Right ventricle myocardium inferior (tissue), 1 donor: ENCODE results near the gene CPNE7. TPM values are rescaled to one million over a fixed set of nuclear protein-coding genes. Genes with fewer than 3 reads are reported as not detected.
A peak's percentile ranks its signal among the peaks of the same experiment; 100 is the strongest.
"Not testable (repeated sequence)": the region's sequence is repeated elsewhere in the genome, so short reads cannot be mapped to it uniquely, and the experiment has no call there.

ENCODE experiments used
- ATAC-seq: fragments of 200-7000 bp; cut with Tn5 transposase; one replicate; pipeline ENCODE4 v1.9.1; 2020; ENCODE audit warnings: mild to moderate bottlenecking, moderate library complexity
- DNase-seq: peaks from one replicate; pipeline ENCODE4 v3.0.0; 2021; ENCODE audit errors: missing footprints
- intact Hi-C: fragments of 100-400 bp; cut with DNase I; formaldehyde crosslinking; loops from one replicate; pipeline ENCODE4 v1.11.0; 2022
- total RNA-seq: library from RNA; stranded (reverse); fragmentation: NEBNext Ultra II Directional; extraction: Animal tissue kit (Norgen Biotek cat#: 25700); gene quantifications from one replicate; pipeline ENCODE4 v1.2.1, GENCODE V29; 2021
- donor health status: DM: no; HTN: yes; CAD: no; lungs with severe emphysema.

Gene CPNE7
- total RNA-seq, 1 donor from 2014 or later = not detected

DNA sequence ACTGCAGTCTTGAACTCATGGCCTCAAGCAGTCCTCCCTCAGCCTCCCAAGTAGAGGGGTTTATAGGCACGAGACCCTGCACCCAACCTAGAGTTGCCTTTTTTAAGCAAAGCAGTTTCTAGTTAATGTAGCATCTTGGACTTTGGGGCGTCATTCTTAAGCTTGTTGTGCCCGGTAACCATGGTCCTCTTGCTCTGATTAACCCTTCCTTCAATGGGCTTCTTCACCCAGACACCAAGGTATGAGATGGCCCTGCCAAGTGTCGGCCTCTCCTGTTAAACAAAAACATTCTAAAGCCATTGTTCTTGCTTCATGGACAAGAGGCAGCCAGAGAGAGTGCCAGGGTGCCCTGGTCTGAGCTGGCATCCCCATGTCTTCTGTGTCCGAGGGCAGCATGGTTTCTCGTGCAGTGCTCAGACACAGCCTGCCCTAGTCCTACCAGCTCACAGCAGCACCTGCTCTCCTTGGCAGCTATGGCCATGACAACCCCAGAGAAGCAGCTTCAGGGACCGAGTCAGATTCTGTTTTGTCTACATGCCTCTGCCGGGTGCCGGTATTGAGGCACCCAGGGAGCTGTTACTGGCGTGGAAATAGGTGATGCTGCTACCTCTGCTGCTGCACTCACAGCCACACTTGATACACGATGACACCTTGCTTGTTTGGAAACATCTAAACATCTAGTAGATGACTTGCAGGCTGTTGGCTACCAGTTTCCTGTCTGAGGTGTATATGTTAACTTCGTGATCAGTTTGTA lies 11.7 kb upstream of the CPNE7 start:
- intact Hi-C loops = no loop called here
- DNase-seq (no peak), ATAC-seq (no peak)

DNA sequence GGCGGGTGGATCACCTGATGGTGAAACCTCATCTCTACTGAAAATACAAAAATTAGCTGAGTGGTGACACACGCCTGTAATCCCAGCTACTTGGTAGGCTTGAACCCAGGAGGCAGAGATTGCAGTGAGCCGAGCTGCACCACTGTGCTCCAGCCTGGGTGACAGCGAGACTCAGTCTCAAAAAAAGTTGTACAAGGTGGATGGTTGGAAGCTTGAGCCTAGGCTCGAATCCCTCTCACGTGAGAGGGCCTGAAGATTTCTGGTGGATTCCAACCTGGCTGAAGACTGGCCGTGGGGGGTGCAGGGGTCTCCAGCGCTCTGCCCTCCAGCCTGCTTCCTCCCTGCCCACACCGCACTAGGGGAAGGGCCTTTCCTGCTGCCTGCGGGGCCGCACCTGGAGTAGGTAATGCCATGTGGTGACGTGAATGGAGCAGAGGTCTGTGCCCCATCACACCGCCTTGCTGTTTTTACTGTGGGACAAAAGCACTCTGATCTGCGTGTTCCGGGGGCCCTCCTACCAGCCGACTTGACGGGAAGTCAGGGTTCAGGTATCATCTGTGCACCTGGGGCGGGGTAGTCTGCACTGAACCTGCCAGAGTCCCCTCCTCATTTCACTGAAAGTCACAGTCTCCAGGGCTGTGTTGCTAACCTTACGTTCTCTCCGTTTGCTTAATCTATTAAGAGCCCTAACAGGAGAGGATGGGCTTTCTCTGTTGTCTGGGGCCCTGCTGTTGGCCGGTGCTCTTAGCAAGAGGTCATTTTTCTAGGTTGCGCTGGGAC lies 10.9 kb upstream of the CPNE7 start:
- ATAC-seq (no peak), DNase-seq (no peak)
- intact Hi-C loops = no loop called here

DNA sequence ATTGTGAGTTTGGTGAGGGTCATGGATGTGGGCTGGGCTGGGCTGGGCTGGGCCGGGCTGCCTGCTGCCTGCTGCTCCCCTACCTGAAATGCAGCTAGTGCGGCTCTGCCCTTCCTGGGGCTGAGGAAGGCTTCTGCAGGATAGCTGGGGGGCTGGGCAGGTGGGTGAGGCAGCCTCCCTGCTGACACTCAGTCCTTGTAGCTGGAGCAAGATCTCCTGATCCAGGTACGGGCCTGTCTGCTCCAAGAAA lies 10.4 kb upstream of the CPNE7 start:
- intact Hi-C loops = no loop called here
- DNase-seq (no peak), ATAC-seq (no peak)

DNA sequence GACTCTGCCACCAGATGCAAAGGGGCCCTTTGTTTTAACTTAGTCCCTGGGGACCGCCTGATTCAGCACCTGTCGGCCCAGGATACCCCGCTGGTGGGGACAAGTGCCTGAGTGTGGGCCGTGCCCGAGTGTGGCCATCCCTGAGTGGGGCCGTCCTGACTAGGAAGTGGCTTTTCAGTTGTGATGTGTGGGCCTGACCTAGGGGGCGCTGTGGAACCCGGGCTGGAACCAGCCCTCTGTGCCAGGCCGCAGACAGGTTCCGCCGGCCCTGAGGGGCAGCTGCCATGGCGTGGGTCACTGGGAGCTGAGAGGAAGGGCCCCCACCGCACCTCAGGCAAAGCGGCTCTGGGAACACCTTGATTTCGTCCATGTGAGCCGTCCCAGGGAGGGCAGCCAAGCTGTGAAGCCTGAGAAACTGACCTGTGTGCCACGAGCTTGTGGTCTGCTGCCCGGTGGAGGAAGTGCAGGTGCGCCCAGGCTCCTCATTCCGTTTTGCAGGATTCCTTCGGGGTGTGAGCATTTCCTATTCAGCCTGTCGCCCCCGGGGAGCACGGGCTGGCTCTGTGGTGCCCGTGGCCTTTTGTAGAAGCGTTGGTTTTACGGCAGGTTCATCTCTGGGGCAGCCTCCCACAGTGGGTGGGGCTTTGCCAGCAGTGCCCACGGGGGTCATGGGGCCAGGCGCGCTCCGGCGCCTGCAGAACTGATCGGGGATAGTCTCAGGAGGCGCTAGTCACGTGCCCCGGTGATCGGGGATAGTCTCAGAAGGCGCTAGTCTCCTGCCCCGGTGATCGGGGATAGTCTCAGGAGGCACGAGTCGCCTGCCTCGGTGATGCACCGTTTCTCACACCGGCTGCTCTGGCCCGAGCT lies 9.8 kb upstream of the CPNE7 start:
- intact Hi-C loops = no loop called here
- ATAC-seq (peak; percentile 38), DNase-seq (peak; percentile 79)

DNA sequence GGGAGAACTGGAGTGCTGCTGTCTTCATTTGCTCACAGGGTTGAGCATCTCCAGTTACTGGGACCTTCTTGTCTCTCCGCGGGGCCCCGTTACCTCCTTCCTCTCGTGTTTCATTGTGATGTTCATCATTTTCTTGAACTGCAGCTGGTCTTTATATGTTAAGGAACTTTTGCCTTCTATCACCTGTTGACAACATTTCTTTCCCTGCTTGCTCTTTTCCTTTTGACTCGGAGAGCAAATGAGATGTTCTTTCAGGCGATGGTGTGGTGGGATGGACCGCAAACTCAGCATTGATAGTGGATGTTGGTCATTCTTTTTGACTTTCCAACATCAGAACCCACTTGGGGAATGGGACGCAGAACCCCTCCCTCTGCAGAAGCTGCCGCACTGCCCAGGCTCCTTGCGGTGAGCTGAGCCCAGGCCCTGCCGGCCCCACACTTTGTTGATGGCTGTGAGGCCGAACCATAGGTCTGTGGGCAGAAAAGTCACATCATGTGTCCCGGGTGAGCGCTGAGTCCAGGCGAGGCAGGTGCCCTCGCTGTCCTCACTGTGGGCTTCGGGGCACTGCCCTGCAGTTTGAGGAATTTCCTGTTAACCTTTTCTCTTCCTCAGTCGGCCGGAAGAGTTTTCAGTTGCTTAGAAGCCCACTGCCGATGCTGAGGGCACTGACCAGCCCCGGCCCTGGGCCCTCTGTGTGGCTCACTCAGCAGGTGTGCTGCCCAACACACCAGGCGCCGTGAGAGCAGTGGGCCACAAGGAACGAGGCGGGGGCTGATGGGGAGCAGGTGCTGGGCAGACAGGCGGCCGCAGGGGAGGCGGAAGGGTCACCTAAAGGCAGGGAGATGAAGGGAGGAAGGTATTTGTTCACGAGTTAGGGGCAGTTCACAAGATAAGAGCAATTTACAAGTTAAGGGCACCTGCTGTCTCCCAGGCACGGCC lies 7.6 kb upstream of the CPNE7 start:
- no peak for DNase-seq
- ATAC-seq = no peak
- intact Hi-C loops = no loop called here

DNA sequence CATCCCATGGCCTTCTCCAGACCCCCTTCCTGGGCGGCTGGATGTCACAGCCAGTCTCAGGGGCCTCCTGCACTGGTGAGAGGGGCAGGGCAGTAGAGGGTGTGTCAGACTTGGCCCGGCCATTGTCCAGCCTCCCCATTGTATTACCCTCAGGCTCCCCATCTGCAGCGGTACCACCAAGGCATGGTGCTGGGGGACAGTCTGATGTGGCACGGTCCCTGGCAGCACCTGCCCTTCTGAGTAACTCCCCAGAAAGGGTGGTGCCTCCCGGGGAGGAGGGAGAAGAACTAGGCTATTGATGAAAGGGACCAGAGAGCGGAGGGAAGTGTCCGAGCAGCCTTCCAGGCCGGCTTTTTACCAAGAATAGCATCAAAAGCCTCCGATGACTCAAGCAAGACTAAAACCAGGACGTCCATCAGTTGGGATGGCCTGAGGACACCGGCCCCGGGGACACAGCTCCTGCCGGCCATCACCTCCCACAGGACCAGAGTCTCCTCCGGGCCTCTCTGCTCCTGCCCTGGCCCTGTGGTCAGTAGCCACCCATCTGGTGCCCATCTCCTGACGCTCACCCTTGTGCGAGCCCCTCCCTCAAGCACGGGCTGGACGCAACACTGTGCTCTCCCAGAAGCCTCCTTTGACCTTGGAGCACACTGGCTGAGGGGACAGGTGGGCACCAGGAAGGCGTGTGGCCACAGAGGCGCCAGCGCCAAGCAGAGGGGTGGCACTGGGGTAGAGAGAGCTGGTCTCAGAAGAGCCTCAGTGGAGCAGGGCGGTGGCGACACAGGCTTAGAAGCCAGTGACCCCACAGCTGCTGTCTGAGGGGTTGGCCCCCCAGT lies 5.8 kb upstream of the CPNE7 start:
- intact Hi-C loops = loop anchor here (10.0 kb wide), 1 partner anchor 75 kb away; no protein-coding TSS in a partner anchor
- ATAC-seq (no peak), DNase-seq (no peak)

DNA sequence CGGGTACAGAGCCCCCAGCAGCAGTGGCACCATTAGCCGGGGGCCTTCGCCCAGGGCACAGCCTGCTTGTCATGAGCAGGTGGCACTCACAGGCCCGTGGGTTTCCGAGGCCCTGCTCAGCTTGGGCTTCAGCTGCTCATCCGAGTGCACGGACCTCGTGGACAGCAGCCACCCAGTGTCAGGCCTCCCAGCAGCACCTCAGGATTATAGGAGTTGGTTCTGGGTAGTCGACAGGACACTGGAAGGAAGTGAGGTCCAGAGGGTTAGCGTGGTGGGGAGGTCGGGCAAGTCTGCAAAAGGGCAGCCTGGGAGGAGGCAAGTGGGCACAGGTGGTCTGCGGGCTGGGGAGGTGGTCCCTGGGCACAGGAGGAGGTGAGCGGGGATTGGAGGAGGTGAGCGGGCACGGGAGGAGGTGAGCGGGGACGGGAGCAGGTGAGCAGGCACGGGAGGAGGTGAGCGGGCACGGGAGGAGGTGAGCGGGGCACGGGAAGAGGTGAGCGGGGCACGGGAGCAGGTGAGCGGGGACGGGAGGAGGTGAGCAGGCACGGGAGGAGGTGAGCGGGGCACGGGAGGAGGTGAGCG lies 5.1 kb upstream of the CPNE7 start:
- intact Hi-C loops = loop anchor here (10.0 kb wide), 1 partner anchor 74 kb away; no protein-coding TSS in a partner anchor
- DNase-seq = no peak
- ATAC-seq = no peak

DNA sequence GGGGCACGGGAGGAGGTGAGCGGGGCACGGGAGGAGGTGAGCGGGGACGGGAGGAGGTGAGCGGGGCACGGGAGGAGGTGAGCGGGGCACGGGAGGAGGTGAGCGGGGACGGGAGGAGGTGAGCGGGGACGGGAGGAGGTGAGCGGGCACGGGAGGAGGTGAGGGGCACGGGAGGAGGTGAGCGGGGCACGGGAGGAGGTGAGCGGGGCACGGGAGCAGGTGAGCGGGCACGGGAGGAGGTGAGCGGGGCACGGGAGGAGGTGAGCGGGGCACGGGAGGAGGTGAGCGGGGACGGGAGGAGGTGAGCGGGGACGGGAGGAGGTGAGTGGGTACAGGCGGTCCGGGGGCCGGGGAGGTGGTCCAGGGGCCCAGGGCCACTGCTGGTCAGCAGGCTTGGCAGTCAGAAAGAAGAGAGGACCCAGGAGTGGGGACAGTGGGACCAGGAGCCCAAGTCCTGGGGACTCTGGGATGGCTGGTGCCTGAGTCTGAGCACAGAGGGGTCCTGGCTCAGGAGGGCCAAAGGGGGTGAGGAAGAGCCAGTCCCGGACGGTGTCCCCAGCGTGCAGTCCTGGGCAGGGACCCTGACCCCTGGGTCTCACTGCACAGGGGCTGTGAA lies 4.5 kb upstream of the CPNE7 start:
- ATAC-seq, DNase-seq: not testable (repeated sequence)
- intact Hi-C loops = loop anchor here (10.0 kb wide), 1 partner anchor 74 kb away; no protein-coding TSS in a partner anchor

DNA sequence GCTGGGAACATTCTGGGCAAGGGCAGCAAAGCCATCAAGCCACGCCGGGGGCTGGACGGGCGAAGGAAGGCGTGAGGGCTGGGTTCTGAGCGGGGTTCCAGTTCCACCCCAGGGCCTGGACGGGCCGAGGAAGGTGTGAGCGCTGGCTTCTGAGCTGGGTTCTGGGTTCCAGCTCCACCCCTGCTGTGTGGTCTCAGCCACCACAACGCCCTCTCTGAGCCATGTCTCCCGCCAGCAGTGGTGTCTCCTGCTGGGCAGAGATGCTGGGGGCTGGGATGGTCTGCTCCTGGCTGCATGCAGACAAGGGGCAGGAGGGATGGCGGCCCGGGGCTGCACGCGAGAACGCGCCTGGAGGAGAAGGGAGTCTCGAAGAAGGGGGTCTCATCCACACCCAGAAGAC lies 3.9 kb upstream of the CPNE7 start:
- DNase-seq = no peak
- intact Hi-C loops = loop anchor here (10.0 kb wide), 1 partner anchor 73 kb away; no protein-coding TSS in a partner anchor
- no peak for ATAC-seq

DNA sequence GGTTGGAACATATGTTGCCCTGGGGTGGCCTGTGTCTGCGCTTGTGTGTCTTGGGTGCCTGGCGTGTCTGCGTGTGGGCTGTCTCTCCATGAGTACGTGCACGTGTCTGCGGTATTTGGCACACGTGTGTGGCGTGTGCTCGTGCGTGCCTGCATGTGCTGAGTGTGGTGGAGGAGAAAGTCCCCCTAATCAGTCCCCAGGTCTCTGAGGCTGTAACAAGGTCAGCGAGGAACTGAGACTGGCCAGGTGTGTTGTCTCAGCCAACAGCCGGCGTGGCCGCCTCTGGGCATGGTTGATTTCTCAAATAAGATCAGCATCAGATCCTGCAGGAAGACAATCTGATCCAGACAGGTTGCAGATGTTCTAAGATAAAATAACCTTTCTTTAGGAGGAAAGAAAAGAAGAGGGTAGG lies 3.5 kb upstream of the CPNE7 start:
- ATAC-seq = no peak
- intact Hi-C loops = loop anchor here (10.0 kb wide), 1 partner anchor 73 kb away; no protein-coding TSS in a partner anchor
- no peak for DNase-seq

DNA sequence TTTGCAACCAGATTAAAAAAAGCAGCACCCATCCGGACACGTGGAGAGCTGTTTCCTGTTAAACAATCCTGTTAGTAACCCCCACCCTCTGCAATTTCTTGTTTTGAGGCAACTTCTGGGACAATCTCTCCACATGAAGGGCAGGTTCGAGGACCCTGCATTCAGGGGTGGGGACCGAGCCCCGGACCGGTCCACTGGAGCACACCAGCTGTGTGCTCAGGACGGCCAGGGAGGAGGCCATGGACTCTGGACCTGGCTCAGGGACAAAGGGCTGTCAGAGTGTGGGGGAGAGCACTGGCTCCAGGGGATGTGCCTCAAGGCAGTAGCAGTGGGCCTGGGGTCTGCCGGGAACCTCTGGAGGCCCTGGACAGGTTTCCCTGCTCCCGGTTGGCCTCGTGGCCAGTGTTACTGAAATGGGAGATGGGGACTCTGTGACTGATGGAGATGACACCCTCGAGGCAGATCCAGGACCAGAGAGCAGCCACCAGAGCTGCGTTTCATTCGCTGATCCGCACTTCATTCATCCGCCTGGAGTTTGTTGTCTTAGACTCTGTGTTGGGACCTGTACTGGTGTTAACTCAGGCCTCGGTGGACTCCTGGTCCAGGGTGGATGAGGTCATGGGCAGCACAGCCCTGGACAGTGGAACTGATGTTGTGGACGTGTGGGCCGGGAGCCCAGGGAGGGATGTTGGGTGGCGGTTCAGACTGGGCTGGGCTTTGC lies 2.9 kb upstream of the CPNE7 start:
- DNase-seq (no peak), ATAC-seq (no peak)
- intact Hi-C loops = loop anchor here (10.0 kb wide), 1 partner anchor 72 kb away; no protein-coding TSS in a partner anchor

DNA sequence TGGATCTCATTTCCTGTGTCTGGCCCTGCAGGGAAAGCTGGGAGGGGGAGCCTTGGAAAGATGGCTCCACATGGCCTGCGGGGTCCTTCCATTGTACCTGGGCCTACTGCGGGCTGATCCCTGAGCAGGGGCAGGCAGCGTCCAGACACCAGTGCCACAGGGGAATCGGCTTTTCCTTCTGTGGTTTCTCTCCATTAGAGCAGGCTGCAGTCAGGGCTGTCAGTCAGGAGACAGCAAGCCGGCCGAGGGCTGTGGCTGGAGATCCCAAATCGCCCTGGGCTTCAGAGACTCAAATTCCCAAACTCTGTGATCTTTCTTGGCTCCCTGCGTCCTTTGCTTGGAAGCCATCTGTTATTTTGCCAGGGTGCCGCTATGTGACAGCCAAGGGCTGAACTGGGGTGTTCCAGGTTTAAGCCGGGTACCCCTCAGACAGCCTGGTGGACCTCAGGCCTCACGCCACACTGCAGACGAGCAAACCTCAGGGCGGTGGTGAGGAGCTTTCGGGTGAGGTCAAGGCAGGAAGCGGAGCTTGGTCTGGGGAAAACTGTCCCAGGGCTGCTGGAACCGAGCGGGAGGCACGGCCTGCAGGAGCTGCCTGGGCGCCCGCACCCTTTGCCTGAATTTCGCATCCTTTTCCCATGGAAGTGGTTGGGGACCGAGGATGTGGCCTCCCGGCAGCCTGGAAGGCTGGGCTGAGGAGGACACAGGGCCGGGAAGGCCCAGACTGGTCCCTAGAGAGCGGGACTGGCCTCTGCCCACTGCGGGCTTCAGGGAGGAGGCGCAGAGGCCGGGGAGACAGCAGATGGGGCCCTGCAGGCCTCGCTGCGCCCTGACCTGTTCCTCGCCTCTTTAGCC lies 1.5 kb upstream of the CPNE7 start:
- intact Hi-C loops = loop anchor here (10.0 kb wide), 1 partner anchor 71 kb away; no protein-coding TSS in a partner anchor
- ATAC-seq (peak; percentile 27), DNase-seq (no peak)

DNA sequence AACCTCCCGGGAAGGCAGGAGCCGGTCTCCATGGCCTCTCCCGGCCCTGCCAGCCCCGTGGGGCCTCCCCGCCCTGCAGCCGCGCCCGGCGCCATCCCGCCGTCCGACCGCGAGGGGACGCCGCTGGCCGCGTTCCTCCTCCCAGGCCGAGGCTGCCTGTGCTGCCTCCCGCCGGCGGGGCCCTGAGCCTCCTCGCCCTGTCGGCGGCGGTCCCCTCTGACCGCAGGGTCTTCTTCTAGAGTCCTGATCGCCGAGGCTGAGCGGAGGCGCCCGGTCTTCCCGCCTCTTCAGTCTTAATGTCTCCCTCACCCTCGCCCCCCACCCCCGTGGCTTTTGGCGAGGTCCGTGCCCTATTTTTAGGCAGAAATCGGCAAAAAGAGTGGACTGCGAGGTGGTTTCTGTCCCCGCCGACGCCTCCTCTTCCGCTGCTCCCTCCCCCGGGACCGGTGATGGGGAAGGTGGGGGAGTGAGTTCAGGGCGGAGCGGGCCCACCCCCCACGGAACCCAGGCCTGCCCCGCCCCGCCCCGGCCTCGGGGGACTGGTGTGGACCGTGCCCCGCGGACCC lies 794 bp upstream of the CPNE7 start:
- ATAC-seq = peak; percentile 51
- intact Hi-C loops = loop anchor here (10.0 kb wide), 1 partner anchor 70 kb away; no protein-coding TSS in a partner anchor
- no peak for DNase-seq

DNA sequence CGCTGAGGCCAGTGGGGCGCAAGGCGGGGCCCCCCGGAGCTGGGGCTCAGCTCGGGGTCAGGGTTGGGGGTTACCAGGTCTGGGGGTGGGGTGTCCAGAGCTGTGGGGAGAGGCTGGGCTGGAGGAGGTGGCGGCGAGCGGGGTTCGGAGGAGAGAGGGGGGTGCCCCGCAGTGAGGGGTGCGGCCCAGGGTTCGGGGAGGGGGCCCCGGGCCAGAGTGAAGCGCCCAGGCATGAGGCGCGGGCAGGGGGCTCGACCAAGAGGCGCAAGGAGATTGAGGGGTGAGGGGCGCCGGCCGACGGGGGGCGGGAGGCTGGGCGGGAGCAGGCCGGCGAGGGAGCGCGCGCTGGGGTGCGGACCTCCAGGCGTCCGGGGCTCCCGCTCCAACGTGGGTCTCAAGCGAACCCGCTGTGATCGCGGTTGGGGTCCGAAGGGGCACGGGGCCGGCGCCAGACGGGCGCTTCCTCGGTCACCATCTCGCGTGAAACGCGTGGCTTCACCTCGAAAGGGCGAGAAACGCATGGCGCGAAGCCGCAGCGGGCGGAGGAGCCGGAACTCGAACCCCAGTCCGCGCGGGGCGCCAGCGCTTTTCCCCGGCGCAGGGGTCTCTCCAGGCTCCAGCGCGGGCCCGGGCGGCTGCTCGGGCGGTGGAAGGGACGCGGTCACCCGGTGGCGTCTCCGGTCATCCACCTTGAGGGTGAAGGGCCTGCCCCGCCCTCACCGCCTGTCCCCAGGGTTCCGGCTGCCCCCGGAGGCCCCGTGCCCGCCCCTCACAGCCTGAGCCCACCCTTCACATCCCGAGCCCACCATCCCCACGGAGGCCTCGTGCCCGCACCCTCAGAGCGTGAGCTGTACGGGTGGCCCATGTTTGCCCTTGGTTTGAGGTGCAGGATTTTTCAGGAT lies 846 bp downstream of the CPNE7 start:
- no peak for ATAC-seq
- DNase-seq = no peak
- intact Hi-C loops = loop anchor here (10.0 kb wide), 1 partner anchor 68 kb away; no protein-coding TSS in a partner anchor
